Measurements from ENCODE around the gene FCHSD1. TPM values are rescaled to one million over a fixed set of nuclear protein-coding genes. Genes with fewer than 3 reads are reported as not detected.

Gene FCHSD1
- total RNA-seq, 1 experiment from 2014 or later, result 37.2 TPM

- no peak for TF ChIP-seq ZBTB33 (IDR thresholded peaks at IDR 0.05; ENCODE audit: extremely low read depth, insufficient replicate concordance, low read length)
Observed at GRCh38 chr5:141634720-141635119, 16.5 kb downstream of the FCHSD1 start (continued).

DNA sequence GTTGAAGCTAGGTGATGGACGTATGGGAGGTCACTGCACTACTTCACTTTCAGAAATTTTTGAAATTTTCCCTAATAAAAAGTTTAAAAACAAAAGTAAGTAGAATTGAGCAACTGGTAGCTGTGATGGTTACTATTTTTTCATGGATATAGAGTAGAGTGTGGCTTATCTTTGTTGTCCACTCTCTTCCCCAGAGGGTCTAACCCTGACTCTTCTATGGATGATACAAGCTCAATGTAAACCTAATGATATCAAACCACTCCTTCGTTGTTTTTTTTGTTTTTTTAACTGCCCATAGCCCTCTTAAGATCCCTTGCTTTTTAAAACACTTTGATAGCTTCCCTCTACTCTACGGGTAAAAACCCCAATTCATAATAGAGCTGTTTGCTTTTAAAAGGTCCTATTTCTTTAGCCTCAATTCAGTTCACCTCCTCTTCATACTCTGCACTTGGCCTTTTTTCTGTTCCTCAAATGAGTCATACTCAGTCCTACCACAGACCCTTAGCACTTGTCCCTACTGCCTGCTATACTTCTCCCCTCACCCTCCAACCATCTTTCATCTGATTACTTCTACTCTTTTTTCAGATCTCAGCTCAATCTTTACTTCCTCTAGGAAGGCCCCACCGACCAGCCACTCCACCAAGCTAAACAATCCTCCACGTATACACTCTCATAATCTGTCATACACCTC is 17.2 kb downstream of the FCHSD1 start:
- H3K36me3 ChIP-seq (ENCODE audit: control insufficient read depth in 1 of 2, insufficient read depth in 2 of 2, low read length in 2 of 2), result peaks cover 18 to 19% of the 10 kb centered on the region in 2 experiments
- no peaks in the 10 kb centered on the region for H3K27me3 ChIP-seq (ENCODE audit: insufficient read depth, low read length)
- intact Hi-C loops (cut with micrococcal nuclease), result no loop called here
- H3K9me3 ChIP-seq (ENCODE audit: control insufficient read depth in 1 of 2, insufficient read depth in 1 of 2, low read depth in 1 of 2, low read length in 2 of 2), result no peaks in the 10 kb centered on the region
- TF ChIP-seq ZFX (IDR thresholded peaks at IDR 0.05), result no peak
- TF ChIP-seq, protein P1, sequence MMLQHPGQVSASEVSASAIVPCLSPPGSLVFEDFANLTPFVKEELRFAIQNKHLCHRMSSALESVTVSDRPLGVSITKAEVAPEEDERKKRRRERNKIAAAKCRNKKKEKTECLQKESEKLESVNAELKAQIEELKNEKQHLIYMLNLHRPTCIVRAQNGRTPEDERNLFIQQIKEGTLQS (IDR thresholded peaks at IDR 0.05), result no peak
- no peak for TF ChIP-seq SRF (IDR thresholded peaks at IDR 0.05; ENCODE audit: low read depth)
- TF ChIP-seq MAX (IDR thresholded peaks at IDR 0.05), result no peak
- TF ChIP-seq POLR2A (IDR thresholded peaks at IDR 0.05; ENCODE audit: borderline replicate concordance, extremely low read depth, insufficient read depth, insufficient read length), result no peak
- TF ChIP-seq EZH2 (IDR thresholded peaks at IDR 0.05), result no peak
- TF ChIP-seq POLR2AphosphoS5 (IDR thresholded peaks at IDR 0.05; ENCODE audit: low read depth, low read length), result no peak
- TF ChIP-seq EGR1 (IDR thresholded peaks at IDR 0.05; ENCODE audit: low read depth), result no peak
- no peak for TF ChIP-seq TCF7L2 (IDR thresholded peaks at IDR 0.05; ENCODE audit: borderline replicate concordance, extremely low read depth, insufficient read depth, insufficient read length)
- TF ChIP-seq ZNF274 (IDR thresholded peaks at IDR 0.05; ENCODE audit: low read depth, low read length), result no peak
- no peak for TF ChIP-seq ELF1 (IDR thresholded peaks at IDR 0.05; ENCODE audit: borderline replicate concordance, low read depth)
- no peak for TF ChIP-seq ZBTB33 (IDR thresholded peaks at IDR 0.05; ENCODE audit: extremely low read depth, insufficient replicate concordance, low read length)
- no peak for TF ChIP-seq FOSL1 (IDR thresholded peaks at IDR 0.05; ENCODE audit: low read depth)
- TF ChIP-seq CEBPB (IDR thresholded peaks at IDR 0.05; ENCODE audit: low read depth), result no peak
- TF ChIP-seq YY1 (IDR thresholded peaks at IDR 0.05; ENCODE audit: extremely low read depth, insufficient replicate concordance, low read depth, low read length), result no peak
- no peak for TF ChIP-seq JUND (IDR thresholded peaks at IDR 0.05)
- TF ChIP-seq SIN3A (IDR thresholded peaks at IDR 0.05; ENCODE audit: low read depth), result no peak
- TF ChIP-seq RAD21 (IDR thresholded peaks at IDR 0.05; ENCODE audit: low read depth), result no peak
- BruUV-seq (replicated peaks), result no TSS peak
- ChIA-PET POLR2A (interaction anchor here (1.0 kb wide), 1 partner anchor 22 kb away, joined by 3 read pairs; no protein-coding TSS in a partner anchor), RAD21 (ENCODE audit: low non-redundant PET in 1 of 2, low total read pairs in 2 of 2, uncharacterized antibody in 2 of 2, unreplicated experiment in 2 of 2) (no interaction called here), CTCF (interaction anchor here (1.8 kb wide), 1 partner anchor 15 kb away, joined by 11 read pairs; the partner anchor contains the start of gene DIAPH1)
- H3K4me3 ChIP-seq (replicated peaks in 1 of 2; ENCODE audit: low read depth in 1 of 2, low read length in 2 of 2), result no peak overlapping the region
- H3K27ac ChIP-seq (ENCODE audit: low read depth, low read length), result no peak overlapping the region
- peaks cover 68% of the 10 kb centered on the region for H3K79me2 ChIP-seq (ENCODE audit: insufficient read depth, low read length)
- H3K4me1 ChIP-seq (ENCODE audit: control insufficient read depth in 1 of 2, insufficient read depth in 2 of 2, low read length in 2 of 2), result peaks cover 5 to 24% of the 10 kb centered on the region in 2 experiments
- no peak overlapping the region for H2AFZ ChIP-seq (ENCODE audit: low read depth, low read length, poor library complexity, severe bottlenecking)
- no peaks in the 10 kb centered on the region for H4K20me1 ChIP-seq (ENCODE audit: insufficient read depth)
- ATAC-seq (no peak), DNase-seq (ENCODE audit: low read depth, low spot score) (no peak)
- no peak overlapping the region for H3K4me2 ChIP-seq (ENCODE audit: low read length)
- H3K9ac ChIP-seq (ENCODE audit: low read length), result no peak overlapping the region
- H3K9me2 ChIP-seq (ENCODE audit: insufficient read depth), result no peaks in the 10 kb centered on the region
